Measurements from ENCODE around the gene DNM1.

The DNM1 gene

GRCh38 chr9:128204858-128205257, 1.7 kb downstream of the DNM1 start:
- TF ChIP-seq POLR2AphosphoS5 (IDR thresholded peaks at IDR 0.05; ENCODE audit: low read depth), result no peak
- TF ChIP-seq, protein P1, sequence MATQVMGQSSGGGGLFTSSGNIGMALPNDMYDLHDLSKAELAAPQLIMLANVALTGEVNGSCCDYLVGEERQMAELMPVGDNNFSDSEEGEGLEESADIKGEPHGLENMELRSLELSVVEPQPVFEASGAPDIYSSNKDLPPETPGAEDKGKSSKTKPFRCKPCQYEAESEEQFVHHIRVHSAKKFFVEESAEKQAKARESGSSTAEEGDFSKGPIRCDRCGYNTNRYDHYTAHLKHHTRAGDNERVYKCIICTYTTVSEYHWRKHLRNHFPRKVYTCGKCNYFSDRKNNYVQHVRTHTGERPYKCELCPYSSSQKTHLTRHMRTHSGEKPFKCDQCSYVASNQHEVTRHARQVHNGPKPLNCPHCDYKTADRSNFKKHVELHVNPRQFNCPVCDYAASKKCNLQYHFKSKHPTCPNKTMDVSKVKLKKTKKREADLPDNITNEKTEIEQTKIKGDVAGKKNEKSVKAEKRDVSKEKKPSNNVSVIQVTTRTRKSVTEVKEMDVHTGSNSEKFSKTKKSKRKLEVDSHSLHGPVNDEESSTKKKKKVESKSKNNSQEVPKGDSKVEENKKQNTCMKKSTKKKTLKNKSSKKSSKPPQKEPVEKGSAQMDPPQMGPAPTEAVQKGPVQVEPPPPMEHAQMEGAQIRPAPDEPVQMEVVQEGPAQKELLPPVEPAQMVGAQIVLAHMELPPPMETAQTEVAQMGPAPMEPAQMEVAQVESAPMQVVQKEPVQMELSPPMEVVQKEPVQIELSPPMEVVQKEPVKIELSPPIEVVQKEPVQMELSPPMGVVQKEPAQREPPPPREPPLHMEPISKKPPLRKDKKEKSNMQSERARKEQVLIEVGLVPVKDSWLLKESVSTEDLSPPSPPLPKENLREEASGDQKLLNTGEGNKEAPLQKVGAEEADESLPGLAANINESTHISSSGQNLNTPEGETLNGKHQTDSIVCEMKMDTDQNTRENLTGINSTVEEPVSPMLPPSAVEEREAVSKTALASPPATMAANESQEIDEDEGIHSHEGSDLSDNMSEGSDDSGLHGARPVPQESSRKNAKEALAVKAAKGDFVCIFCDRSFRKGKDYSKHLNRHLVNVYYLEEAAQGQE (IDR thresholded peaks at IDR 0.05; ENCODE audit: insufficient replicate concordance, low read depth), result no peak
- TF ChIP-seq SPI1 (IDR thresholded peaks at IDR 0.05; ENCODE audit: borderline replicate concordance, low read depth), result no peak
- no peak for TF ChIP-seq GABPA (IDR thresholded peaks at IDR 0.05; ENCODE audit: low read depth)
- TF ChIP-seq CTCF (IDR thresholded peaks at IDR 0.05; ENCODE audit: insufficient read depth, low read length), result no peak
- Histone ChIP-seq H3K4me3 (replicated peaks; ENCODE audit: insufficient read depth, low read length) (peak overlapping the region; percentile 80), H3K27ac (replicated peaks) (no peak overlapping the region), H3K27me3 (ENCODE audit: insufficient read depth, poor library complexity, severe bottlenecking) (no peaks in the 10 kb centered on the region)
- no peak for DNase-seq (ENCODE audit: low read depth in 1 of 2, low spot score in 1 of 2)

GRCh38 chr9:128205296-128205944, 2.2 kb downstream of the DNM1 start:
- Histone ChIP-seq H3K4me3 (replicated peaks; ENCODE audit: insufficient read depth, low read length) (no peak overlapping the region), H3K27ac (replicated peaks) (no peak overlapping the region), H3K27me3 (ENCODE audit: insufficient read depth, poor library complexity, severe bottlenecking) (no peaks in the 10 kb centered on the region)
- DNase-seq (ENCODE audit: low read depth in 1 of 2, low spot score in 1 of 2), result no peak
- TF ChIP-seq SPI1 (IDR thresholded peaks at IDR 0.05; ENCODE audit: borderline replicate concordance, low read depth) (no peak), GABPA (IDR thresholded peaks at IDR 0.05; ENCODE audit: low read depth) (no peak), POLR2AphosphoS5 (IDR thresholded peaks at IDR 0.05; ENCODE audit: low read depth) (no peak), CTCF (IDR thresholded peaks at IDR 0.05; ENCODE audit: insufficient read depth, low read length) (no peak)
- TF ChIP-seq, protein P1 (IDR thresholded peaks at IDR 0.05; ENCODE audit: insufficient replicate concordance, low read depth), result no peak

- Histone ChIP-seq H3K27me3 (ENCODE audit: insufficient read depth, poor library complexity, severe bottlenecking) (no peaks in the 10 kb centered on the region), H3K27ac (replicated peaks) (no peak overlapping the region), H3K4me3 (replicated peaks; ENCODE audit: insufficient read depth, low read length) (no peak overlapping the region)
- no peak for TF ChIP-seq CTCF (IDR thresholded peaks at IDR 0.05; ENCODE audit: insufficient read depth, low read length)
- TF ChIP-seq, protein P1 (IDR thresholded peaks at IDR 0.05; ENCODE audit: insufficient replicate concordance, low read depth), result no peak
- no peak for TF ChIP-seq SPI1 (IDR thresholded peaks at IDR 0.05; ENCODE audit: borderline replicate concordance, low read depth)
- no peak for TF ChIP-seq GABPA (IDR thresholded peaks at IDR 0.05; ENCODE audit: low read depth)
- no peak for TF ChIP-seq POLR2AphosphoS5 (IDR thresholded peaks at IDR 0.05; ENCODE audit: low read depth)
- no peak for DNase-seq (ENCODE audit: low read depth in 1 of 2, low spot score in 1 of 2)
These were observed 3.3 kb downstream of the DNM1 start for GRCh38 chr9:128206484-128206883.
